Osteoblast (primary cell): ENCODE measurements around the gene MYADML2. TPM values are rescaled to one million over a fixed set of nuclear protein-coding genes. Genes with fewer than 3 reads are reported as not detected.

ENCODE experiments used
- DNase-seq: peaks from one replicate; pipeline ENCODE4 v3.0.0; 2011; ENCODE audit warnings: low spot score, mixed read lengths; ENCODE audit not compliant: insufficient read length; ENCODE audit errors: missing footprints
- H2AFZ ChIP-seq: 2 replicates; pipeline ENCODE4 v1.6.0; 2011; ENCODE audit warnings: mild to moderate bottlenecking, low read length
- H3K27ac ChIP-seq: 2 replicates; pipeline ENCODE4 v1.5.1; 2011; ENCODE audit warnings: mild to moderate bottlenecking, low read depth, low read length, moderate library complexity
- H3K27me3 ChIP-seq: 2 replicates; pipeline ENCODE4 v1.6.0; 2012; ENCODE audit warnings: mild to moderate bottlenecking, control low read depth, inconsistent platforms, low read length, moderate library complexity; ENCODE audit not compliant: insufficient read depth
- H3K36me3 ChIP-seq: 2 replicates; pipeline ENCODE4 v1.5.1; 2011; ENCODE audit warnings: mild to moderate bottlenecking, low read length, control low read depth, moderate library complexity; ENCODE audit not compliant: insufficient read depth
- H3K4me1 ChIP-seq: 2 replicates; pipeline ENCODE4 v1.5.1; 2011; ENCODE audit warnings: mild to moderate bottlenecking, low read length, control low read depth, moderate library complexity; ENCODE audit not compliant: insufficient read depth
- H3K4me2 ChIP-seq: 2 replicates; pipeline ENCODE4 v1.6.0; 2011; ENCODE audit warnings: mild to moderate bottlenecking, low read length; ENCODE audit not compliant: insufficient read depth
- H3K4me3 ChIP-seq: fragments of 200-600 bp; sonication (generic); 3 replicates; pipeline ENCODE4 v1.5.1; 2012; ENCODE audit warnings: mild to moderate bottlenecking, low read length, inconsistent platforms; ENCODE audit not compliant: insufficient read depth
- H3K79me2 ChIP-seq: 2 replicates; pipeline ENCODE4 v1.6.0; 2012; ENCODE audit warnings: mild to moderate bottlenecking, low read length, control low read depth, inconsistent platforms; ENCODE audit not compliant: insufficient read depth
- H3K9me3 ChIP-seq: 2 replicates; pipeline ENCODE4 v1.5.1; 2011; ENCODE audit warnings: low read depth, low read length, control low read depth
- H4K20me1 ChIP-seq: 2 replicates; pipeline ENCODE4 v1.6.0; 2012; ENCODE audit warnings: mild to moderate bottlenecking, low read length, control low read depth; ENCODE audit not compliant: insufficient read depth
- CTCF ChIP-seq: IDR thresholded peaks from 2 replicates; pipeline ENCODE4 v1.5.1; 2011; ENCODE audit warnings: mild to moderate bottlenecking, low read depth, low read length, moderate library complexity; ENCODE audit errors: extremely low read depth
- total RNA-seq: library from RNA; depleted of rRNA; stranded (reverse); fragments of >200 nt; gene quantifications from 2 replicates; pipeline ENCODE4 v1.2.3, GENCODE V29; 2012

Gene MYADML2
- total RNA-seq, 1 donor: not detected

DNA sequence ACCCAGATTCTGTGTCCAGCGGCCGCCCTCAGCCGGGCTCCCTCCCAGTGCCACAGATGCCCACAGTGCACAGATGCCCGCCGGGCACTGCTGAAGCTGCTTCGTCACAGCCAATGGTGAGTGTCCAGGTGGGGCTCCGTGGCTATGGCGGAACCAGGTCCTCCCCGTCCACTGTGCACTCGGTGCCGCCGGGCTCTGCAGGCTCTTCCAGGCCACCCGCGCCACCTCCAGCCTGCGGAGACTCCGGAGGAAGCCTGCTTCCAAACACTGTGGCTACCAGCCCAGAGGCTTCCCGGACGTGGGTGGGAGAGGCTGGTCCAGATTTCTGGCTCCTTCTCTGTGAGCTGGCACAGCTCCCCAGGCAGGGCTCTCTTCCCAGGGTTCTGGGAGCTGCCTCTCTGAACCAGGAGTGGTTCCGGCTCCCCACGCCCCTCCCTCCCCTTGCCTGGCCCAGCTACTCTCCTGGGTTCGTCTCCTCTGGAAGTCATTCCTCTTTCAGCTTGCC is 7.1 kb downstream of the MYADML2 start:
- no peak for TF ChIP-seq CTCF
- Histone ChIP-seq H3K27ac (no peak overlapping the region), H3K9me3 (no peaks in the 10 kb centered on the region), H3K27me3 (peaks cover 7% of the 10 kb centered on the region), H3K4me2 (peak overlapping the region; percentile 29), H3K36me3 (peaks cover under 1% of the 10 kb centered on the region), H3K4me3 (no peak overlapping the region), H2AFZ (peak overlapping the region; percentile 37), H3K79me2 (peaks cover 6% of the 10 kb centered on the region), H3K4me1 (peaks cover 6% of the 10 kb centered on the region), H4K20me1 (peaks cover 5% of the 10 kb centered on the region)
- no peak for DNase-seq

- TF ChIP-seq CTCF: no peak
Observed at GRCh38 chr17:81939218-81939617, 7.8 kb downstream of the MYADML2 start.

GRCh38 chr17:81935709-81936084 is 11.3 kb downstream of the MYADML2 start:
- TF ChIP-seq CTCF: no peak
- Histone ChIP-seq H3K36me3 (peaks cover 12% of the 10 kb centered on the region), H4K20me1 (peaks cover 18% of the 10 kb centered on the region), H3K4me2 (peak overlapping the region; percentile 40), H3K27ac (no peak overlapping the region), H3K79me2 (peaks cover 6% of the 10 kb centered on the region), H3K9me3 (no peaks in the 10 kb centered on the region), H3K4me3 (peak overlapping the region; percentile 54), H3K27me3 (no peaks in the 10 kb centered on the region), H3K4me1 (peaks cover 6% of the 10 kb centered on the region), H2AFZ (no peak overlapping the region)
- no peak for DNase-seq

More at GRCh38 chr17:81939218-81939617, 7.8 kb downstream of the MYADML2 start:
- H3K27ac ChIP-seq: no peak overlapping the region
- no peak overlapping the region for H3K4me3 ChIP-seq
- no peak for DNase-seq
- no peak overlapping the region for H3K4me2 ChIP-seq
- peaks cover 7% of the 10 kb centered on the region for H3K36me3 ChIP-seq
- peaks cover 11% of the 10 kb centered on the region for H4K20me1 ChIP-seq
- no peak overlapping the region for H2AFZ ChIP-seq
- peaks cover 6% of the 10 kb centered on the region for H3K4me1 ChIP-seq
- peaks cover 1% of the 10 kb centered on the region for H3K27me3 ChIP-seq
- H3K79me2 ChIP-seq: peaks cover 6% of the 10 kb centered on the region
- no peaks in the 10 kb centered on the region for H3K9me3 ChIP-seq

GRCh38 chr17:81934850-81935708 is 12.0 kb downstream of the MYADML2 start:
- Histone ChIP-seq H3K27me3 (no peaks in the 10 kb centered on the region), H3K4me2 (no peak overlapping the region), H3K4me3 (no peak overlapping the region)

More at GRCh38 chr17:81934850-81935708, 12.0 kb downstream of the MYADML2 start:
- Histone ChIP-seq H3K36me3 (peaks cover 12% of the 10 kb centered on the region), H3K27ac (no peak overlapping the region), H3K9me3 (no peaks in the 10 kb centered on the region), H4K20me1 (peaks cover 18% of the 10 kb centered on the region), H3K4me1 (peaks cover 6% of the 10 kb centered on the region), H3K79me2 (peaks cover 6% of the 10 kb centered on the region), H2AFZ (no peak overlapping the region)
- no peak for DNase-seq
- TF ChIP-seq CTCF: no peak
